Measurements from ENCODE around the gene TPX2. TPM values are rescaled to one million over a fixed set of nuclear protein-coding genes. Genes with fewer than 3 reads are reported as not detected.
"Not testable (repeated sequence)": the region's sequence is repeated elsewhere in the genome, so short reads cannot be mapped to it uniquely, and the experiment has no call there.

TPX2 gene
- polyA plus RNA-seq, 1 donor (not counting 4 experiments of a cell fraction or from before 2014, with no cell fraction given), result 31.5 TPM

DNA sequence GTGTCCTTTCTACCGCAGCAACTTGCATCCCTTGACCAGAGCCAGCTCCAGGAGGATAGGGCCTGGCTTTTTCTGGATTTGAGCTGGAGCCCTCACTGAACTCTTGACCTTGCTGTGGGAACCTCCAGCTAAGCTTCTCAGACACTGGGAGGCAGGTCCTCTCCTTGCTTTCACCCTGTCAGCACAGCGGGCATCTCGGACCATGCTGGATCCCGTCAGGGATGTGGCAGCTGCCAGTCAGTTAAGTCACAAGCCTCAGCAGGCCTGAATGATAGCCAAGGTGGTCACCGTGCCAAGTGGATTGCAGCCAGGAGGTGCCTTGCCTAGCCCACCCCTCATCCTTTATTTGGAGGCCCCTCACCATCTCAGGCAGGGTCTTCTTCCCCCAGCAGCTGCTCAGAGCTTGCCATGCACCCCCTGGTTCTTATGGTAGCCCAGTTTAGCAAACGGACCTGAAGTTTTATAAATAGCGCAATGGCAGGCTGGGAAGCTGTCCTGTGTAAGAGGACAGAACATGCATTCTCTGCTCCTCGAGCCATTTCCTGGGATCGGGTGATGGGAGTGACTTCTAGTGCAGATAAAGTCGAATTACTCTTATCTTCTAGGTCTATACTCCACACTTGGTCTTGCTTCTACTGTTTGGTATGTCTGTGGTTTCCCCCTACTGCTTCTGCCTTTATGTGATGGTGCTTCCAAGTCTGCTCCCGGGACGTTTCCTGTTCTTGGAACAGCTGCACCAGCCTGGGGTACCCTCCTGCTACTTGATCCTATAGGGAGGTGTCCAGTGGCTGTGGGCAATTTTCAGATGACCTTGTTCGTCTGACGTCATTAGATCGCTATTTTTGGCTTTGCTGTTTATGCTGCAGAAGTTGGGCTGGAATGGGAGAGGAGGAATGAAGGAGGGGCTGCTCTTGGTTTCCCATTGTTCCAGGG is 73.0 kb downstream of the TPX2 start:
- Histone ChIP-seq H3K4me1 (ENCODE audit: control insufficient read depth, extremely low read depth, insufficient read depth, low read length) (peaks cover 5% of the 10 kb centered on the region), H3K27ac (ENCODE audit: control insufficient read depth, insufficient read depth, low read length) (no peak overlapping the region), H3K9ac (ENCODE audit: control insufficient read depth, extremely low read depth, insufficient read depth, low read length) (no peak overlapping the region), H3K9me3 (ENCODE audit: control insufficient read depth, low read depth, low read length) (no peaks in the 10 kb centered on the region), H4K20me1 (ENCODE audit: control insufficient read depth, extremely low read depth, insufficient read depth, low read length) (peaks cover 2% of the 10 kb centered on the region), H3K27me3 (ENCODE audit: control insufficient read depth, extremely low read depth, insufficient read depth, low read length) (no peaks in the 10 kb centered on the region), H3K4me3 (ENCODE audit: control insufficient read depth in 2 of 3, extremely low read depth in 1 of 3, insufficient read depth in 2 of 3, low read depth in 1 of 3, low read length in 3 of 3) (no peak overlapping the region), H3K4me2 (ENCODE audit: control insufficient read depth, extremely low read depth, insufficient read depth, low read depth, low read length) (no peak overlapping the region), H3K9me1 (ENCODE audit: control insufficient read depth, extremely low read depth, insufficient read depth, low read length) (peaks cover 2% of the 10 kb centered on the region), H2AFZ (ENCODE audit: control insufficient read depth, low read length) (no peak overlapping the region), H3K36me3 (ENCODE audit: control insufficient read depth in 2 of 2, extremely low read depth in 1 of 2, insufficient read depth in 2 of 2, low read length in 2 of 2) (no peaks in the 10 kb centered on the region), H3K79me2 (ENCODE audit: control insufficient read depth, insufficient read depth, low read length) (no peaks in the 10 kb centered on the region)
- dilution Hi-C loops (cut with MboI; ENCODE audit: extremely low pct_ligation_motif_present, low sequenced_read_pairs), result no loop called here
- FAIRE-seq (no peak), DNase-seq (ENCODE audit: low read depth, low spot score) (no peak)
- no peak for TF ChIP-seq EZH2 (IDR thresholded peaks at IDR 0.05; ENCODE audit: low read length)
- TF ChIP-seq, protein P1, sequence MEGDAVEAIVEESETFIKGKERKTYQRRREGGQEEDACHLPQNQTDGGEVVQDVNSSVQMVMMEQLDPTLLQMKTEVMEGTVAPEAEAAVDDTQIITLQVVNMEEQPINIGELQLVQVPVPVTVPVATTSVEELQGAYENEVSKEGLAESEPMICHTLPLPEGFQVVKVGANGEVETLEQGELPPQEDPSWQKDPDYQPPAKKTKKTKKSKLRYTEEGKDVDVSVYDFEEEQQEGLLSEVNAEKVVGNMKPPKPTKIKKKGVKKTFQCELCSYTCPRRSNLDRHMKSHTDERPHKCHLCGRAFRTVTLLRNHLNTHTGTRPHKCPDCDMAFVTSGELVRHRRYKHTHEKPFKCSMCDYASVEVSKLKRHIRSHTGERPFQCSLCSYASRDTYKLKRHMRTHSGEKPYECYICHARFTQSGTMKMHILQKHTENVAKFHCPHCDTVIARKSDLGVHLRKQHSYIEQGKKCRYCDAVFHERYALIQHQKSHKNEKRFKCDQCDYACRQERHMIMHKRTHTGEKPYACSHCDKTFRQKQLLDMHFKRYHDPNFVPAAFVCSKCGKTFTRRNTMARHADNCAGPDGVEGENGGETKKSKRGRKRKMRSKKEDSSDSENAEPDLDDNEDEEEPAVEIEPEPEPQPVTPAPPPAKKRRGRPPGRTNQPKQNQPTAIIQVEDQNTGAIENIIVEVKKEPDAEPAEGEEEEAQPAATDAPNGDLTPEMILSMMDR (optimal IDR thresholded peaks at IDR 0.05 in 1 of 3, IDR thresholded peaks at IDR 0.05 in 1 of 3, conservative IDR thresholded peaks at IDR 0.05 in 1 of 3; ENCODE audit: extremely low read depth in 1 of 3, insufficient read depth in 2 of 3, low read length in 3 of 3), result no peak

DNA sequence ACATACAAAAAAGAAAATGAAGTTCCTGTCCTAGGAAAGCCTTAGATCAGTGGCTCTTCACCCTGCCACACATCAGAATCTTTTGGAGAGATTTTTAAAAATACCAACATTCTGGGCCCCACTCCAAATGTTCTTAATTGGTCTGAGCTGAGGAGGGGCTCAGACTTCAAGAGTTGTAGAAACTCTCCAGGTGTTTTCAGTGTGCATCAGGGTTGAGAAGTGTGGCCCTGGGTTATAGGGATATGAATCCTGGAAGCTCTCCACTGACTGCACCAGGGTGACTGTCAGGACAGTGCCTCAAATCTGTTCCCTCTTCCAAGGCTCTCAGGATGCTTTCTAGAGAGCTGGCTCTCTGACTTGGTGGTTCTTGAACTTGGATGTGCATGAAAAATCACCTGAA is 74.5 kb downstream of the TPX2 start:
- no peak for FAIRE-seq
- Histone ChIP-seq H3K9ac (ENCODE audit: control insufficient read depth, extremely low read depth, insufficient read depth, low read length) (no peak overlapping the region), H3K4me1 (ENCODE audit: control insufficient read depth, extremely low read depth, insufficient read depth, low read length) (peaks cover 5% of the 10 kb centered on the region), H3K4me3 (ENCODE audit: control insufficient read depth in 2 of 3, extremely low read depth in 1 of 3, insufficient read depth in 2 of 3, low read depth in 1 of 3, low read length in 3 of 3) (no peak overlapping the region), H3K36me3 (ENCODE audit: control insufficient read depth in 2 of 2, extremely low read depth in 1 of 2, insufficient read depth in 2 of 2, low read length in 2 of 2) (no peaks in the 10 kb centered on the region), H3K79me2 (ENCODE audit: control insufficient read depth, insufficient read depth, low read length) (no peaks in the 10 kb centered on the region), H3K27ac (ENCODE audit: control insufficient read depth, insufficient read depth, low read length) (no peak overlapping the region), H3K9me1 (ENCODE audit: control insufficient read depth, extremely low read depth, insufficient read depth, low read length) (peaks cover 2% of the 10 kb centered on the region), H3K9me3 (ENCODE audit: control insufficient read depth, low read depth, low read length) (no peaks in the 10 kb centered on the region), H2AFZ (ENCODE audit: control insufficient read depth, low read length) (no peak overlapping the region), H3K27me3 (ENCODE audit: control insufficient read depth, extremely low read depth, insufficient read depth, low read length) (no peaks in the 10 kb centered on the region), H3K4me2 (ENCODE audit: control insufficient read depth, extremely low read depth, insufficient read depth, low read depth, low read length) (no peak overlapping the region), H4K20me1 (ENCODE audit: control insufficient read depth, extremely low read depth, insufficient read depth, low read length) (no peaks in the 10 kb centered on the region)
- no peak for TF ChIP-seq EZH2 (IDR thresholded peaks at IDR 0.05; ENCODE audit: low read length)
- TF ChIP-seq, protein P1 (optimal IDR thresholded peaks at IDR 0.05 in 1 of 3, IDR thresholded peaks at IDR 0.05 in 1 of 3, conservative IDR thresholded peaks at IDR 0.05 in 1 of 3; ENCODE audit: extremely low read depth in 1 of 3, insufficient read depth in 2 of 3, low read length in 3 of 3), result no peak
- dilution Hi-C loops (cut with MboI; ENCODE audit: extremely low pct_ligation_motif_present, low sequenced_read_pairs), result no loop called here
- no peak for DNase-seq (ENCODE audit: low read depth, low spot score)

DNA sequence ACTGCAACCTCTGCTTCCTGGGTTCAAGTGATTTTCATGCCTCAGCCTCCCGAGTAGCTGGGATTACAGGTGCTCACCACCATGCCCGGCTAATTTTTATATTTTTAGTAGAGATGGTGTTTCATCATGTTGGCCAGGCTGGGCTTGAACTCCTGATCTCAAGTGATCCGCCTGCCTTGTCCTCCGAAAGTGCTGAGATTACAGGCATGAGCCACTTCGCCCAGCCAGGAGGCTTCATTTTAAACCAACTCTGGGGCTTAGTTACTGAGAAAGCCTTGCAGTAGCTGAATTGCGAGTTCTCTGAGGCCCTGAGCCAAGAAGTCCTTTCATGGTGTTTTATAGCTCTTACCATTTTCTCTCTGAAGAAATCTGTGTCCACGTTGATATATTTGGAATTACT is 75.1 kb downstream of the TPX2 start:
- H3K4me1 ChIP-seq (ENCODE audit: control insufficient read depth, extremely low read depth, insufficient read depth, low read length); H3K27me3 ChIP-seq (ENCODE audit: control insufficient read depth, extremely low read depth, insufficient read depth, low read length); H3K36me3 ChIP-seq (ENCODE audit: control insufficient read depth in 2 of 2, extremely low read depth in 1 of 2, insufficient read depth in 2 of 2, low read length in 2 of 2); DNase-seq (ENCODE audit: low read depth, low spot score); H3K79me2 ChIP-seq (ENCODE audit: control insufficient read depth, insufficient read depth, low read length); dilution Hi-C loops (cut with MboI; ENCODE audit: extremely low pct_ligation_motif_present, low sequenced_read_pairs); H4K20me1 ChIP-seq (ENCODE audit: control insufficient read depth, extremely low read depth, insufficient read depth, low read length); H3K4me2 ChIP-seq (ENCODE audit: control insufficient read depth, extremely low read depth, insufficient read depth, low read depth, low read length); H3K9me3 ChIP-seq (ENCODE audit: control insufficient read depth, low read depth, low read length); H3K27ac ChIP-seq (ENCODE audit: control insufficient read depth, insufficient read depth, low read length); H3K4me3 ChIP-seq (ENCODE audit: control insufficient read depth in 2 of 3, extremely low read depth in 1 of 3, insufficient read depth in 2 of 3, low read depth in 1 of 3, low read length in 3 of 3); FAIRE-seq; H3K9me1 ChIP-seq (ENCODE audit: control insufficient read depth, extremely low read depth, insufficient read depth, low read length); H3K9ac ChIP-seq (ENCODE audit: control insufficient read depth, extremely low read depth, insufficient read depth, low read length); H2AFZ ChIP-seq (ENCODE audit: control insufficient read depth, low read length): not testable (repeated sequence)

All from keratinocyte (primary cell).